Neural progenitor cell (in vitro differentiated cells): ENCODE results near the gene CTSE.

Experiments
- CTCF ChIP-seq: fragments of 200-600 bp; sonication (generic); IDR thresholded peaks from 2 replicates; pipeline ENCODE4 v1.5.1; 2017; ENCODE audit warnings: antibody characterized with exemption, mild to moderate bottlenecking
- EZH2 ChIP-seq: fragments of 200-600 bp; sonication (generic); IDR thresholded peaks from 2 replicates; pipeline ENCODE4 v1.6.1; 2017; ENCODE audit warnings: antibody characterized with exemption, mild to moderate bottlenecking, moderate library complexity
- EZH2phosphoT487 ChIP-seq: fragments of 200-600 bp; sonication (generic); IDR thresholded peaks from 2 replicates; pipeline ENCODE4 v1.6.1; 2017; ENCODE audit warnings: antibody characterized with exemption

GRCh38 chr1:206004826-206005225 is 18.9 kb downstream of the CTSE start:
- TF ChIP-seq EZH2phosphoT487, result no peak
- no peak for TF ChIP-seq CTCF
- TF ChIP-seq EZH2, result no peak
